HG03139 (cell line): ENCODE measurements around the gene FAM120B.

Experiments
- ATAC-seq: cut with Tn5 transposase; IDR thresholded peaks from one replicate; pipeline ENCODE4 v1.9.1; 2021; ENCODE audit not compliant: unreplicated experiment

Gene FAM120B

GRCh38 chr6:170439366-170440361 lies 133.1 kb downstream of the FAM120B start:
- no peak for ATAC-seq

DNA sequence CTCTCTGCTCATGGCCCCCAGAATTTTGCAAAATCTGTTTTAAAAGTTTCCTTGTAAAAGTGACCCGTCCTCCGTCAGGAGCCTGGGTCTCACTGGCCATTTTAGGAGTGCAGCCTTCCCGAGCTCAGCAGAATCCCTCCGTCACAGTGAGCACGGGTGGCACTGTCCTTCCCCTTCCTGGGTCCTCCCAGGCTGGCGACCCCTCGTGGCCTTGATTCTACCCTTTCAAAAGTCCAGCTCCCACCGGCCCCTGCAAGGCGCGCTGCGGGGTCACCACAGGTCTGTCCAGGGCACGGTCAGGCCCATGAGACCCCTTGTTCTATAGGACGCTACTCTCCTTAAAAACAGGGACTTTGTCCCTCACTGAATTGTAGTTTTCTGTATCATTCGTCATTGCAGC lies 133.9 kb downstream of the FAM120B start:
- no peak for ATAC-seq

GRCh38 chr6:170441316-170441715 lies 134.8 kb downstream of the FAM120B start:
- ATAC-seq, result no peak

DNA sequence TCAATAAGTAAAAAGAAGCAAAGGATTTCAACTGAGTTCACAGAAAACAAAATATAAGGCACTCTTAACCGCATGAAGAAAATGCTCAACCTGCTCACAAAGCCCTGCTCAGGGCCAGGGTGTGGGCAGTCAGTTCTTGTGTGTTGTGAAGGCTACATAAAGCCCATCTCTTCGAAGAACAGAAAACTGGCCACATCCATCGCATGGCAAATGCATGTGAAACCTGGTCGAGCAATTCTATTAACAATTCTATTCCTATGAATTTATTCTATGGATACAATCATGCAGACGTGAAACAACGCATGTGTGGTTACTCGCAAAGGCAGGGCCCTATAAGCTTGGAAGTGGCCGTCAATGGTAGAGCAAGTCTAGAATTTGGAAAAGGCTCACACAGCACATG lies 136.0 kb downstream of the FAM120B start:
- ATAC-seq, result no peak

- no peak for ATAC-seq
Measured at GRCh38 chr6:170443151-170443662, 136.6 kb downstream of the FAM120B start.

- ATAC-seq, result no peak
Measured at GRCh38 chr6:170444056-170444591, 137.6 kb downstream of the FAM120B start.

- ATAC-seq, result no peak
Measured at GRCh38 chr6:170444811-170445211, 138.3 kb downstream of the FAM120B start.

GRCh38 chr6:170445487-170445886 lies 138.9 kb downstream of the FAM120B start:
- ATAC-seq, result no peak

GRCh38 chr6:170445971-170446370 lies 139.4 kb downstream of the FAM120B start:
- ATAC-seq, result no peak

GRCh38 chr6:170446841-170447560 lies 140.4 kb downstream of the FAM120B start:
- ATAC-seq, result no peak

DNA sequence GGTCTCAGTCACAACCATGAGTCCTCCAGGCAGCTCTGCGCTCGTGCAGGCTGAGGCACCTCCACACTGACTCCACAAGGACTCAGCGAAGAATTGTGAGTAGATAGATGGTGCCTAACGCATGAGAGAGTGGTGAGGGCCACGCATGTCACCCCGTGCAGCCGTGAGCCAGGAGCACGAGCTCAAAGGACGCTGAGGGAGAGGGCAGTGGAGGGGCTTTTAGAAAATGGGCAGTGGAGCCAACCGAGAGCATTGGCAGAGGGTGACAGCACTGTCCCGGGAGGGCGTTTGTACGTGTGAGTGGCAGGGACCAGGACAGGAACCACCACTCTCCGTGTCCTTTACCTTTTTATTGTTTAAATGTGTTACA lies 141.0 kb downstream of the FAM120B start:
- ATAC-seq, result no peak

DNA sequence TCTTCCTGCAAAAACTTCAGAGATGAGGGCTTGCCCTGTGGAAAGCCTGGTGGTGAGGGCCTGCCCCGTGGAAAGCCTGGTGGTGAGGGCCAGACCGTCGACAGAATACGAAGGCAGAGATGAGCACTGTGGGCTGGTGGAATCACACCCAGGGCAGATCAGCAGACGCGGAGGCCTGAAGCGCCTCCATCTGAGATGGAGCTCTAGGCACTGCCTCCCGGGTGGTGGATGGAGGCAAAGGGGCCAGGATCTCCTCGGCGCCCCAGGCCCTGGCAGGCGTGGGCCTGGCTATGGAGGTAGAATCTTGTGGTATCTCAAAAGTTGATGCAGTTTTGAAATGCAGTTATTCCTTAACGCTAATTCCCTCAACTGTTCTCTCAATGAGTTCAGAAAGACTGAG lies 141.8 kb downstream of the FAM120B start:
- ATAC-seq, result no peak

GRCh38 chr6:170448751-170449630 lies 142.4 kb downstream of the FAM120B start:
- no peak for ATAC-seq

DNA sequence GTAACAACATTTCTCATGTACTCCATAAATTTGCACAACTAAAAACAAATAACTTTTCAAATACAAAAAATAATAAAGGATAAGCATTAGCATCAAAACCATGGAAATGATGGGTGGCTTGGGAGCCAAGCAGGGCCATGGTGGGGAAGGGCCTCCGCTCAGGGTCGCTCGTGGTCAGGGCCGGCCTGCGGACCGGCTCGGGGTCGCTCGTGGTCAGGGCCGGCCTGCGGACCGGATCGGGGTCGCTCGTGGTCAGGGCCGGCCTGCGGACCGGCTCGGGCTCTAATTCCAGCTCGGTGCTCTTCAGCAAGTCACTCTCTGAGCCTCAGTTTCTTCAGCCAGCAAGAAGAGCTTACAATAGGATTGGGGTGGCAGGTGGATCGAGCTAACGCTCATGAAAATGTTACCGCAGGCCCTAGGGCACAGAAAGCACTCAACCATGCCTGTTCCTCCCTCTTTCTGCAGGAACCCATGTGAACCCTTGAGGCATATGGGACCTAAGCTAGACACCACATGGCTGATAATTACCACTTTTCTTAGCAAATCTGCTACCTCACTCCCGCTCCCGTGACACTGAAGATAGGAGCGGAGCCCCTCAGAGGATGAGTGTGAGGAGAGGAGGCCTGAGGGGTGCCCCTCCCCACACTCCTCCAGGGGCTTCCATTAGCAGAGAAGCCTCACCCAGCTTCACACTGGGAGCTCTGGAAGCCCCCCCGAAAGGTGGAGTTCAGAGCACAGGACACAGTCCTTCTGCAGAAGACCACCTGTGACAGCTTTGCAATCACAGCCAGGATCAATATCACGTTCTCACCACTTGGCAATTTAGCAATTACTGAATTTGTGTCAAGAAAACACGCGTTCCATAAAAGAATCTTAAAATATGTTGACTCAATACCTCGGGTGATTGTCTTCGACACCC lies 143.5 kb downstream of the FAM120B start:
- ATAC-seq, result no peak

DNA sequence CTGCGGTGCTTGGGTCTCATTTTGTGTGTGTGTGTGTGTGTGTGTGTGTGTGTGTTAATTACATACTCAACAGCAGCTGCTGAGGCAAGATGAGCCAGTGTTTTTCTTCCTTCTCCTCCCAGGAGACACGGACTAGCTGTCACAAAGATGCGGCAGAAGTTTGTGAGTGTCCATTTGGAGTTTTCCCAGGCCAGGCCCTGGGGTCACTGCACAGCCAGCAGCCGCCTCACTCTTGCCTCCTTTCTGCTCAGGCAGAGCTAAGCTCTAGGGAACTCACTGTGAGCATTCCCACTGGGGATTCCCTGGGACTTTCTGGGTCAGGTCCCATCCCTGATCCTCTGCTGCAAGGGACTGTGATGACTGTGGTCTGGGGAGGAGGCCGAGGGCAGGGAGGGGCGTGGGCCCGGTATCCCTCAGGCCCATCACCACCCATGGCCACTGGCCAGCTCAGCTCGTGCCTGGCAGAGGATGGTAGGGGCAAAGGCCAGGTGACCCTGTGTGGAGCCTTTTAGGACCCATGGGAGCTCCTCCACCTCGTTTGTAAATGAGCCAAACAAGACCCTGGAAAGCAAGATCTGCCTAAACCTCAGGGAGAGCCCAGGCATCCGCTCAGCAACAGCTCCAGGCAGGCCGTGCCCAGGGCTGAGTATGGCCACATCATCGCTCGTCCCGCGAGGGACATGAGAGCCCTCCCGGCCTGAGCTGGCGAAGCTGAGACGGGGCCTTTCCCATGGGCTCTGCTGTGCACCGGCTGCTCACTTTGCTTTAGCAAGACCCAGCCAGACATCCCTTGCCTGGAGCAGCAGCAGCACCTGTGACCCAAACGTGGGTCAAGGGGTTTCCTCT lies 144.6 kb downstream of the FAM120B start:
- no peak for ATAC-seq

GRCh38 chr6:170451762-170452651 lies 145.4 kb downstream of the FAM120B start:
- ATAC-seq, result no peak

- no peak for ATAC-seq
Measured at GRCh38 chr6:170452767-170453545, 146.4 kb downstream of the FAM120B start.
